Left ventricle myocardium inferior (tissue), 1 donor: ENCODE results near the gene GRB2. TPM values are rescaled to one million over a fixed set of nuclear protein-coding genes. Genes with fewer than 3 reads are reported as not detected.

Experiments used
- DNase-seq: peaks from one replicate; pipeline ENCODE4 v3.0.0-alpha.2; 2020
- H3K27ac ChIP-seq: fragments of 200-600 bp; replicated peaks from 2 replicates; pipeline ENCODE4 v1.8.0; 2021
- H3K27me3 ChIP-seq: fragments of 200-600 bp; 2 replicates; pipeline ENCODE4 v1.8.0; 2021; ENCODE audit warnings: low read depth
- H3K36me3 ChIP-seq: fragments of 200-600 bp; 2 replicates; pipeline ENCODE4 v1.8.0; 2021
- H3K4me1 ChIP-seq: fragments of 200-600 bp; 2 replicates; pipeline ENCODE4 v1.8.0; 2021
- H3K4me3 ChIP-seq: fragments of 200-600 bp; 2 replicates; pipeline ENCODE4 v1.8.0; 2021; ENCODE audit warnings: mild to moderate bottlenecking, moderate library complexity
- H3K9me3 ChIP-seq: fragments of 200-600 bp; replicated peaks from 2 replicates; pipeline ENCODE4 v1.8.0; 2021
- CTCF ChIP-seq: fragments of 200-600 bp; IDR thresholded peaks from 2 replicates; pipeline ENCODE4 v1.8.0; 2021; ENCODE audit warnings: antibody characterized with exemption, mild to moderate bottlenecking, borderline replicate concordance
- intact Hi-C: fragments of 100-400 bp; cut with micrococcal nuclease; formaldehyde crosslinking; loops from one replicate; pipeline ENCODE4 v1.11.0; 2022
- total RNA-seq: library from RNA; stranded (reverse); fragmentation: NEBNext Ultra II Directional; extraction: Animal tissue kit (Norgen Biotek cat#: 25700); gene quantifications from one replicate; pipeline ENCODE4 v1.2.1, GENCODE V29; 2021
- donor health status: DM: no; HTN: yes; CAD: no; lungs with severe emphysema.

GRB2 gene
- total RNA-seq, 1 donor from 2014 or later: 42.2 TPM

- Histone ChIP-seq H3K4me1 (peaks cover 59% of the 10 kb centered on the region), H3K36me3 (no peaks in the 10 kb centered on the region), H3K27ac (peak overlapping the region; percentile 97), H3K4me3 (peak overlapping the region; percentile 100), H3K9me3 (no peaks in the 10 kb centered on the region), H3K27me3 (no peaks in the 10 kb centered on the region)
- intact Hi-C loops: loop anchor here (5.0 kb wide), 1 partner anchor 82 kb away; no protein-coding TSS in a partner anchor
- DNase-seq: peak; percentile 30
- TF ChIP-seq CTCF: peak; percentile 81
Measured at GRCh38 chr17:75404223-75404730, 1.2 kb downstream of the GRB2 start.

- H3K27ac ChIP-seq: no peak overlapping the region
- no peak for TF ChIP-seq CTCF
- H3K4me1 ChIP-seq: peaks cover 59% of the 10 kb centered on the region
- no peaks in the 10 kb centered on the region for H3K9me3 ChIP-seq
- peak overlapping the region; percentile 100 for H3K4me3 ChIP-seq
- intact Hi-C loops: loop anchor here (5.0 kb wide), 1 partner anchor 81 kb away; no protein-coding TSS in a partner anchor
- no peak for DNase-seq
- no peaks in the 10 kb centered on the region for H3K36me3 ChIP-seq
- no peaks in the 10 kb centered on the region for H3K27me3 ChIP-seq
Measured at GRCh38 chr17:75403131-75403530, 2.3 kb downstream of the GRB2 start.

- Histone ChIP-seq H3K27me3 (no peaks in the 10 kb centered on the region), H3K4me1 (peaks cover 70% of the 10 kb centered on the region), H3K36me3 (no peaks in the 10 kb centered on the region), H3K4me3 (no peak overlapping the region), H3K27ac (no peak overlapping the region), H3K9me3 (no peaks in the 10 kb centered on the region)
- TF ChIP-seq CTCF: no peak
- intact Hi-C loops: loop anchor here (5.0 kb wide), 1 partner anchor 80 kb away; no protein-coding TSS in a partner anchor
- no peak for DNase-seq
Measured at GRCh38 chr17:75402026-75402425, 3.5 kb downstream of the GRB2 start.

GRCh38 chr17:75400326-75400939 is 5.0 kb downstream of the GRB2 start:
- no peak overlapping the region for H3K27ac ChIP-seq
- no peak overlapping the region for H3K4me3 ChIP-seq
- H3K36me3 ChIP-seq: no peaks in the 10 kb centered on the region
- H3K9me3 ChIP-seq: no peaks in the 10 kb centered on the region
- intact Hi-C loops: loop anchor here (5.0 kb wide), 1 partner anchor 78 kb away; no protein-coding TSS in a partner anchor
- peaks cover 75% of the 10 kb centered on the region for H3K4me1 ChIP-seq
- DNase-seq: no peak
- no peaks in the 10 kb centered on the region for H3K27me3 ChIP-seq
- no peak for TF ChIP-seq CTCF

GRCh38 chr17:75398279-75398678 is 7.2 kb downstream of the GRB2 start:
- TF ChIP-seq CTCF: no peak
- H3K4me1 ChIP-seq: peaks cover 75% of the 10 kb centered on the region
- H3K9me3 ChIP-seq: no peaks in the 10 kb centered on the region
- intact Hi-C loops: no loop called here
- H3K27me3 ChIP-seq: no peaks in the 10 kb centered on the region
- no peaks in the 10 kb centered on the region for H3K36me3 ChIP-seq
- H3K4me3 ChIP-seq: no peak overlapping the region
- H3K27ac ChIP-seq: no peak overlapping the region
- DNase-seq: no peak
